HG03039 (cell line): Measurements from ENCODE around the gene AASDH.
"Not testable (repeated sequence)": the region's sequence is repeated elsewhere in the genome, so short reads cannot be mapped to it uniquely, and the experiment has no call there.

Experiments
- ATAC-seq: cut with Tn5 transposase; IDR thresholded peaks from one replicate; pipeline ENCODE4 v1.9.1; 2021; ENCODE audit warnings: mild to moderate bottlenecking, moderate library complexity; ENCODE audit not compliant: unreplicated experiment

Gene AASDH

DNA sequence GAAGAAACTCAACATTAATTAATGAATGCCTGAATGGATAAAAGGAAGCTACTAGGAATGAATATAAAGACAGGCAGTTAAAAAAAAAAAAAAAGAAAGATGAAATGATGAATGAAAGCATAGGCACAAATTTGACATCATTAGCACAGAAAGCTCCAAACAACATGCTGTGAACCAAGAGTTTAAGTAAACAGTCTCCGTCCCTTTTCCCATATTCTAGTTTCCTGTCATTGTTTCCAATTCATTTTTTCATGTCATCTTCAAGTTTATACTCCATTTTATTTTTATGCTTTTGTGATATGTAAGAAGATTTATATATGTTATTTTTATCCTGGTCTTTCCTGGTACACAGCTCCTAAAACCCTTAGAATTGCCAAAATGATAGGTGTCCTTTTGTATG, 17.7 kb upstream of the AASDH start:
- ATAC-seq = no peak

DNA sequence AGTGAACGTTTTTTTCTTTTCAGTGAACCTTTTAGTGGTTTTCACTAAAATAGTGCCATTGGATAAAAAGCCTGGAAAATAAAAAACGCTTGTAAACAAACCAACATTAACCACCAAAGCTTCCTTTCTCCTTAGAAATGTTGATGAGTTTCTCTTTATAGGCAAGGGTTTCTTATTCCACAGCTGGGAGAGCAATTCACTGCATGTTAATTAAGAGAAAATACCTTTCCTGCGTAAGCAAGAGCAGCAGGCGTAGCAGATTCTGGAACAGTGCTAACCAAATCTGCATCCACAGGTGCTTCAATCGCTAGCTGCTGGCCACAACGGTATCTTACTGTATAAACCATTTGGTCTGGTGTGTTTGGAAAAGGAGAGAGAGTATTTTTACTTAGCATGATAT, 13.3 kb upstream of the AASDH start:
- no peak for ATAC-seq

DNA sequence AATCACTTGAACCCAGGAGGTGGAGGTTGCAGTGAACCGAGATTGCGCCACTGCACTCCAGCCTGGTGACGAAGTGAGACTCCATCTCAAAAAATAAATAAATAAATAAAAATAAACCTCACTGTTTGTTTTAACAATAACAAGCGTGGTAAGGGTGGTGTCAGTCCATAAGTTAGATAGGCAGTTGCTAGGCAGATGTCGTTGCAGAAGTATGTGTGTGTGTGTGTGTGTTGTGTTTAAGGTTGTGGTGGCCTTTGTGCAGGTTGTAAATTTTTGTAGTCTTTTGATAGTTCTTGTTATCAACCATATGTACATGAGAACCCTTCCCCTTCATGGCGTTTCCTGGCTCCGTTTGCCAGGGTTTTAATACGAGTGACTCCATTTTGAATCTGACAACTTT, 4.0 kb upstream of the AASDH start:
- no peak for ATAC-seq

GRCh38 chr4:56389558-56389957, 2.3 kb upstream of the AASDH start:
- no peak for ATAC-seq

DNA sequence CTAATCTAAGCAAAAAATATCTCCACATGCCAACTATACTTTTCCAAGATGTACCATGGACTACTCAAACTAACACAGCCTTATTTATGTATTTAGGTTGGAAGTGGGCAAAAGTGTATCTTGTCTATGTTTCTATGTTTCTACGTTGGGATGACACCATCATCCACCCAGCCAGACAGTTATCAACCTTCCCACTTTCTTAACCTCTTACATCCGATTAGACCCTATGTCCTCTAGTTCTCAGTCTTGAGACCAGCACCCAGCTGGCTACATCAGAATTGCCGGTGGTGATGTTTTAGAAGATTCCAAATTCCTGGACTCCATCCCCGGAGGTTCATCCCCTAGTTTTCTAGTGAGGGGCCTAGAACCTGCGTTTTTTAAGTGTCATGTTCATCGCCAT, 1.0 kb upstream of the AASDH start:
- ATAC-seq = no peak

DNA sequence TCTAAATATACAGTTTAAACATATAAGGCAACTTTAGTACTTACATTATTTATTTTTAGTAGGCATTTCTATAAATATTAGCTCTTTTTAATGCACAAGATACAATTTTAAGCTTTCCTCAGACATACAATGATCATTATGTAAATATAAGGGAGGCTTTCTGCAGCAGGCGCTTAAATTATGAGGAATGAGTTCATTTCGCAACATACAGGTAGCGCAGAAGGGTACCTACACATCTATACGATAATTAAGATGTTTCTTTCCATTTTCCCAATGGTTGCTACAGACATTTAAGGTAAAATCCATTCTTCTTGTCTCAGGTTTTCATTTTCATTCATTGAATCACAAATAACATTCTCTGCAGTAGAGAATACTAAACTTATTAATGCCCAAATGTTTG, 1.2 kb downstream of the AASDH start:
- ATAC-seq = no peak

DNA sequence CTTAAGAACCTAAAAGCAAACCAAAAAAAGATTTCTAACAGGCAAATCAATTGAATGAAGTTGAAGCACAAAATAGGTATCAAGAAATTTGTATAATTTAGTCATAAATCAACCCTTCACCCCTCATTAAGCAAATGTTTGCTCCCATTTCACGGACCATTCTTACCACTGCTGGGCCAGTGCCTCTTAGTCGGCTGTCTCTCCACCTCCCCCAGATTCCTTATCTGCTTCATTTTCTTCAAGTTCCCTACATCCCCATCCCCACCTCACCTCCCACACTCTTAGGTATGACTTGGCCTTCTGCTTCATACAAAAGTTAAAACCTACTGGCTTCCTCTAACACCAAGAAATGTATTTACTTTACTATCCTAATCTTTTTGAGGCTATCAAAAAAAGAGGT, 11.8 kb downstream of the AASDH start:
- ATAC-seq = no peak

GRCh38 chr4:56374956-56375355, 12.3 kb downstream of the AASDH start:
- ATAC-seq = no peak

DNA sequence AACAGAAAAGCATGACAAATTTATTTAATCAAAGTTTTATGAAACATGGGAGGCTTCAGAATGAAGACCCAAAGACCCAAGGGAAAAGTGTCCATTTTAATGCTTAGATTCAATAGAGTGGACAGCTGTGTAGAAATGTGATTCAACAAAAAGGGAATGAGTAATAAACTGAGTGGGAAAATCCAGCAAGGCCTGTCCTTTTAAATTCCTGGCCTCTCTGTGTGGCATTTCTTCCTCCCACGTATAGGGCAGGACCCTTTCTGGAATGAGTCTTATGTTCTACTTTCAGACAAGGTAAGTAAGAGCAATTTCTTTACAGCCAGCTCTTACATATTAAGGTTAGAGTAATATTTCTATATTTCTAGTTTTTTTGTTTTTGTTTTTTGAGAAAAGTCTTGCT, 14.5 kb downstream of the AASDH start:
- no peak for ATAC-seq

DNA sequence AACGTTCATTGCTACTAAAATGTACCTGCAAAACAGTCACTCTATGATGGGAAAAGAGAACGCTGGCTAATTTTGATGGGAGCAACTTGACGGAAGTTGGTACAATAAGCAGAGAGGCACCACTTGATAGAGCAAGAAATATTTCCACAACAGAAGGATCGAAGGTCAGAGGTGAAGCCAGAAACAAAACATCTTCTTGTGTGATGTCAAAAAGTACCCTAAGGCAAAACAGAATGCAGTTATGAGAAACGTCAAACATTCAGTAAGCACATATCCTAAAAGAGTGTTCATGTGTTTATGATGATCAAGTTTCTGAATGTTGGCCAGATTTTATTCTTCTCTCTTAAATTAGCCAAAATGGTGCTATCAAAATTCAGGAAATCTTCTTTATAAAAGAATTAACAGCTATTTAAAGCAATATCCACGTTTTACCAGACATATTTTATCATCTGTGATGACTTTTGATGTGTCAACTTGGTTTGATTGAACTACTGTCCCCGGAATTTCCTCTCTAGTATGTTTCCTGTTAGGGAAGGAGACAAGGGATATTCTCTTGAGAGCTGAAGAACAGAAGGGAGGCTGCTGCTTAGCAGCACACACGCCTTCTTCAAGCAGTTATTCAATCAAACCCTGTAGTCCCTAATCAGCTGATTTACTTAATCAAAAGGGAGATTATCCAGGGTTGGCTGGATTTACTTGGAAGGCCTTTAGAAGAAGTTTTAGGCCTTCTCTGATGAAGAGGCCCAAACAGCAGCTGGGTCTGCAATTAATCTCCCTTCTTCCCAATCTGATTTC, 15.7 kb downstream of the AASDH start:
- ATAC-seq = no peak

- no peak for ATAC-seq
Observed at GRCh38 chr4:56370377-56370776, 16.9 kb downstream of the AASDH start.

DNA sequence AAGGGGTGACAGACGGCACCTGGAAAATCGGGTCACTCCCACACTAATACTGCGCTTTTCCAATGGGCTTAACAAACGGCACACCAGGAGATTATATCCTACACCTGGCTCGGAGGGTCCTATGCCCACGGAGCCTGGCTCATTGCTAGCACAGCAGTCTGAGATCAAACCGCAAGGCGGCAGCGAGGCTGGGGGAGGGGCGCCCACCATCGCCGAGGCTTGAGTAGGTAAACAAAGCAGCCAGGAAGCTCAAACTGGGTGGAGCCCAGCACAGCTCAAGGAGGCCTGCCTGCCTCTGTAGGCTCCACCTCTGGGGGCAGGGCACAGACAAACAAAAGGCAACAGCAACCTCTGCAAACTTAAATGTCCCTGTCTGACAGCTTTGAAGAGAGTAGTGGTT, 24.3 kb downstream of the AASDH start:
- not testable (repeated sequence) for ATAC-seq

DNA sequence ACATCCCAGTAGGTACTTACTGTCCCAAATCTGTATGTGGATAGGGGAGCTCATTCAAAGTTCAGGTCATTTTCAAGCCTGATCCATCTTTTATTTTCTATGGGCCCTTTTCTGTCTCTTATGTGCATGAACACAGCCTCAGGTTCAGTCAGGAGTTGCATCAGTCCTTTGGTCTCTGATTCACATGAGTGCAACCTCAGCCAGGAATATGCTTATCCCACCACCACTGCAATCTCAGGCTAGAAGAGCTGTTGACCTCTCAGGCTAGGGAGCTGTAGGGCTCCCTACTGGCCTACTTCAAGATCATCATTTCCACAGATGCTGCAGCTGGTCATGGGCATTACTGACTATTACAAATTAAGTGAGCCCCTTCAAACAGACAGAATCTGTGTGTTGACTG, 27.2 kb downstream of the AASDH start:
- no peak for ATAC-seq

DNA sequence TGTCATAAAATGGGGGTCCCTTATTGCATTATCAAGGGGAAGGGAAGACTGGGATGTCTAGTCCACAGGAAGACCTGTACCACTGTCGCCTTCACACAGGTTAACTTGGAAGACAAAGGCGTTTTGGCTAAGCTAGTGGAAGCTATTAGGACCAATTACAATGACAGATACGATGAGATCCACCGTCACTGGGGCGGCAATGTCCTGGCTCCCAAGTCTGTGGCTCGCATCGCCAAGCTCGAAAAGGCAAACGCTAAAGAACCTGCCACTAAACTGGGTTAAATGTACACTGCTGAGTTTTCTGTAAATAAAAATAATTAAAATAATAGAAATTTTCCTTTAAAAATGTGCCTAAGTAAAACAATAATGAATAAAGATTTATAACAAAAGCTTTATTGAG, 30.6 kb downstream of the AASDH start:
- ATAC-seq = no peak

- no peak for ATAC-seq
Observed at GRCh38 chr4:56348576-56348975, 38.7 kb downstream of the AASDH start.

DNA sequence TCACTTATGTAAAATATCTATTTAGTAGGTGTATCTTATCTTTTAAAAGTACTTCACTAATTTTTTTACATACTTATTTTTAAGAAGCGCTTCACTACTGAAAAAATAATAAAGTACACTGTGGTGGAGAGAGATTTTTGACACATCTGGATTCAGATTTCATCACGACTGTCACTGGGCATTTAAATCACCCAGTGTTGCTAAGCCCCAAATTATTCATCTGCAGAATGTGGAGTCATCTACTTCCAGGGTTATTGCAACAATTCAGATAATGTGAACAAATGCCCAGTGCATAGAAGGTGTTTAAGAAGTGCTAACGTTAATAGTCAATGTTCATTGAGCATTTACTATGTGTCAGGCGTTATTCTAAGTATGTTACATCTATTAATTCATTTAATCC, 41.8 kb downstream of the AASDH start:
- ATAC-seq = no peak

DNA sequence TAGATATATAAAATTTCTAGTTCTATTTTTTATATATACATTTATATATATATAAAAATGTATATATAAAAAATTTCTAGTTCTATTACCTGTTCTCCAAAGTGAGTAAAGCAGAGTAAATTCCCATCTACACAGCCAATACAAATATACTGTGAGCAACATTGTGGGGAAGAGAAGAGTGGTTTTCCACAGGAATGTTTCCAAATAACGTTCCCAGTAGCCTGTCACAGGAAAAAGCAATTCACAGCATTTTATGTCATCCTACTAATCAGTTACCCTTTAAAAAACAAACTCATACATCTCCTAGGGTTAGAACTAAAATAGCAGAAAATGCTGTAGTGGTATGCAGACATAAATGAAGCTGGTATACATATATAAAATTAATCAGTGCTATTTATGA, 44.5 kb downstream of the AASDH start:
- ATAC-seq = no peak

GRCh38 chr4:56330691-56331090, 56.6 kb downstream of the AASDH start:
- ATAC-seq = no peak

DNA sequence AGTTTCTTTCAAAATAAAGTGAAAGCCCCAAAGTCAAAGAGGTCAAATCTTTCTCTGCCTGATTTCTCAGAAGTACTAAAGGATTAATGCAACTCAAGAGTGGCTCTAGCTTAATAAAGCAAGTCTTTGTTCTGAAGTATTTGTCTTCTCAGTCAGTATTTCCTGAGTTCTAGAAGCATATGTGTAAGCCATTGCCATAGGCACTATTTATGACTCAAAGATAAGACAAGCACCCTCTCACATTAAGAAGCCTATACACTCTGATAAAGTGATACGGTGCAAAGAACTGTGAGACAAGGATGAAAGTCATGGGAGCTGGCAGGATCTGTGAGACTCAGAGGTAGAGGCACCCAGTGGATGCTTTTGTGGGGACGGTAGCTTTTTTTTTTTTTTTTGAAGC, 60.9 kb downstream of the AASDH start:
- ATAC-seq = no peak

GRCh38 chr4:56324011-56324610, 63.2 kb downstream of the AASDH start:
- no peak for ATAC-seq

DNA sequence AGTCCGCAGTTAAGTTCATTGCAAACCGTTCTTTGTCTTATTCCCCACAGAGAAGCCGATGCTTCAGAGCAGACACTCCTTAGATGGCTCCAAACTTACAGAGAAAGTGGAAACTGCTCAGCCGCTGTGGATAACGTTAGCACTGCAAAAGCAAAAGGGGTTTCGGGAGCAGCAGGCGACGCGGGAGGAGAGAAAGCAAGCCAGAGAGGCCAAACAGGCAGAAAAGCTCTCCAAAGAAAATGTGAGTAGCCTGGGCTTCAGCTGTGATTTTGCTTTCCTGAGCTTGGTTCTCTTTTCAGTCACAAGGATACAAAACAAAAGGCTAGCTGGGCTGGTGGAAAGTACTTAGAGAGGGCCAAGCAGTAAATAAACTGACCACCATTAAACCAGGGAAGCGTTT, 64.0 kb downstream of the AASDH start:
- ATAC-seq = no peak

GRCh38 chr4:56321251-56321650, 66.0 kb downstream of the AASDH start:
- no peak for ATAC-seq

GRCh38 chr4:56320293-56320692, 67.0 kb downstream of the AASDH start:
- ATAC-seq = no peak
